Suprapubic skin (tissue), 4 donors: ENCODE data around the gene CRY2.

Source experiments
- EP300 ChIP-seq: sonication (generic); formaldehyde crosslinking; IDR thresholded peaks from one replicate; pipeline ENCODE4 v1.6.1; 2017; ENCODE audit warnings: antibody characterized with exemption
- POLR2A ChIP-seq, 2 donors: fragments of 450-650 bp; IDR thresholded peaks; one replicate each; pipeline ENCODE4 v1.6.1; 2017; ENCODE audit warnings: antibody characterized with exemption in 2 of 2, mild to moderate bottlenecking in 2 of 2, moderate library complexity in 2 of 2
- POLR2AphosphoS5 ChIP-seq, 3 donors: sonication (generic); formaldehyde crosslinking; IDR thresholded peaks; one replicate each; pipeline ENCODE4 v1.6.1; 2017; ENCODE audit warnings: antibody characterized with exemption in 3 of 3
- TF ChIP-seq, protein P1 (sequence below), 2 donors: fragments of 200-600 bp in 1 of 2; fragments of 450-650 bp in 1 of 2; sonication (generic) in 1 of 2; IDR thresholded peaks; one replicate each; pipeline ENCODE4 v1.5.1; 2016 to 2019; ENCODE audit warnings: antibody characterized with exemption in 2 of 2, mild to moderate bottlenecking in 1 of 2, moderate library complexity in 1 of 2

DNA sequence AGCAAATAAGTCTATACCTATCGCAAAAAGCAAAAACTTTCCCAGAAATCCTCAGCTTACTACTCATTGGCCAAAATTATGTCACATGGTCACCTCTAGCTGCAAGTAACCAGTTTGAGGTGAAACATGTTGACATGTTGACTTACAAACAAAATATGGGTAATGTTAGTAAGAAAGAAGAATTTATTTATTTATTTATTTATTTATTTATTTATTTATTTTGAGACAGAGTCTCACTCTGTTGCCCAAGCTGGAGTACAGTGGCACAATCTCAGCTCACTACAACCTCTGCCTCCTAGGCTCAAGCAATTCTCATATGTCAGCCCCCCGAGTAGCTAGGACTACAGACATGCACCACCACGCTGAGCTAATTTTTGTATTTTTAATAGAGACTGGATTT is 47.7 kb upstream of the CRY2 start:
- TF ChIP-seq, protein P1, sequence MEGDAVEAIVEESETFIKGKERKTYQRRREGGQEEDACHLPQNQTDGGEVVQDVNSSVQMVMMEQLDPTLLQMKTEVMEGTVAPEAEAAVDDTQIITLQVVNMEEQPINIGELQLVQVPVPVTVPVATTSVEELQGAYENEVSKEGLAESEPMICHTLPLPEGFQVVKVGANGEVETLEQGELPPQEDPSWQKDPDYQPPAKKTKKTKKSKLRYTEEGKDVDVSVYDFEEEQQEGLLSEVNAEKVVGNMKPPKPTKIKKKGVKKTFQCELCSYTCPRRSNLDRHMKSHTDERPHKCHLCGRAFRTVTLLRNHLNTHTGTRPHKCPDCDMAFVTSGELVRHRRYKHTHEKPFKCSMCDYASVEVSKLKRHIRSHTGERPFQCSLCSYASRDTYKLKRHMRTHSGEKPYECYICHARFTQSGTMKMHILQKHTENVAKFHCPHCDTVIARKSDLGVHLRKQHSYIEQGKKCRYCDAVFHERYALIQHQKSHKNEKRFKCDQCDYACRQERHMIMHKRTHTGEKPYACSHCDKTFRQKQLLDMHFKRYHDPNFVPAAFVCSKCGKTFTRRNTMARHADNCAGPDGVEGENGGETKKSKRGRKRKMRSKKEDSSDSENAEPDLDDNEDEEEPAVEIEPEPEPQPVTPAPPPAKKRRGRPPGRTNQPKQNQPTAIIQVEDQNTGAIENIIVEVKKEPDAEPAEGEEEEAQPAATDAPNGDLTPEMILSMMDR (IDR thresholded peaks at IDR 0.05) = no peak
- TF ChIP-seq POLR2A (IDR thresholded peaks at IDR 0.05) (no peak), POLR2AphosphoS5 (IDR thresholded peaks at IDR 0.05) (no peak), EP300 (no peak)
